Right lung (tissue), 5 donors: ENCODE results near the gene ZNF385C. TPM values are rescaled to one million over a fixed set of nuclear protein-coding genes. Genes with fewer than 3 reads are reported as not detected.

Experiments used
- DNase-seq, 2 donors: peaks; one replicate each; pipeline ENCODE4 v3.0.0-alpha.2; 2013
- polyA plus RNA-seq, 5 donors: library from polyadenylated mRNA; unstranded; fragments of 120-200 nt; gene quantifications; one replicate each; pipeline versions ENCODE4 v1.2.1 to v1.2.3, GENCODE V29; 2013; ENCODE audit warnings: inconsistent platforms in 1 of 5, low replicate concordance in 1 of 5; ENCODE audit not compliant: insufficient read length in 5 of 5, insufficient read depth in 1 of 5

Gene ZNF385C
- polyA plus RNA-seq, 5 donors = 2.6 to 3.9 (median 3.0) TPM

DNA sequence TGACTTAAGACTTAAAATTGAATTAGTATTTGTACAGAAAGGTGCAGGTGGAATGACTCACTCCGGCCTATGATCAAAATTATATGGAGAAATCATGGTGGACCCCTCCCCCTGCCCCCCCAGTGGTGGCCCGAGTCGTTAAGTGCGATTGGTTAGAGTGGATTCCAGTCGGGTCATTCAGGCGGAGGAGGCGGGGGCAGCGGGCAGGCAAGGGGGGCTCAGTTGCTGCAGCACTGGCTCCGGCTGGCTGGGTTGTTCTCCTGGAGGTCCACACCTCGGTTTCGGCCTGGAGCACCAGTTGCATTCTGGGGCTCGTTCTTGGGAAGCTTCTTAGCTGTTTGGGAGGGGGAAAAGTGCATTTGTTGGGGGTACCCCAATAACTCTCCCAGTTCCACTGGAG, 27.3 kb upstream of the ZNF385C start:
- no peak for DNase-seq

DNA sequence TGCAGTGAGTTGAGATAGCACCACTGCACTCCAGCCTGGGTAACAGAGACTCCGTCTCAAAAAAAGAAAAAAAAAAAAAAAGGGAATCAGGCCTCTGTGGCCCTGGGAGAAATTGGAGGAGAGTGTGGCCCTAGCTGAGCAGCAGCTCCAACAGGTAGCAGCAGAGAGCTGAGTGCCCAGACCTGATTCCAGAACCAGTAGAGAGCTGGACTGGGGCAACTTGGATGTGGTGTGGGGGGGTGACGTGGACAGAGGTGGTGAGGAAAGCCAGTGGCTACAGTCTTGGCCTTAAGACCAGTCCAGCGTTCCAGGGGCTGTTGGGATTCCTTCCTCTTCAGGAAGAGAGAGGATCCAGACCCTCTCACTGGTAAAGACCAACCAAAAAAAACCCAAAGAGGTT, 26.0 kb upstream of the ZNF385C start:
- DNase-seq = no peak

DNA sequence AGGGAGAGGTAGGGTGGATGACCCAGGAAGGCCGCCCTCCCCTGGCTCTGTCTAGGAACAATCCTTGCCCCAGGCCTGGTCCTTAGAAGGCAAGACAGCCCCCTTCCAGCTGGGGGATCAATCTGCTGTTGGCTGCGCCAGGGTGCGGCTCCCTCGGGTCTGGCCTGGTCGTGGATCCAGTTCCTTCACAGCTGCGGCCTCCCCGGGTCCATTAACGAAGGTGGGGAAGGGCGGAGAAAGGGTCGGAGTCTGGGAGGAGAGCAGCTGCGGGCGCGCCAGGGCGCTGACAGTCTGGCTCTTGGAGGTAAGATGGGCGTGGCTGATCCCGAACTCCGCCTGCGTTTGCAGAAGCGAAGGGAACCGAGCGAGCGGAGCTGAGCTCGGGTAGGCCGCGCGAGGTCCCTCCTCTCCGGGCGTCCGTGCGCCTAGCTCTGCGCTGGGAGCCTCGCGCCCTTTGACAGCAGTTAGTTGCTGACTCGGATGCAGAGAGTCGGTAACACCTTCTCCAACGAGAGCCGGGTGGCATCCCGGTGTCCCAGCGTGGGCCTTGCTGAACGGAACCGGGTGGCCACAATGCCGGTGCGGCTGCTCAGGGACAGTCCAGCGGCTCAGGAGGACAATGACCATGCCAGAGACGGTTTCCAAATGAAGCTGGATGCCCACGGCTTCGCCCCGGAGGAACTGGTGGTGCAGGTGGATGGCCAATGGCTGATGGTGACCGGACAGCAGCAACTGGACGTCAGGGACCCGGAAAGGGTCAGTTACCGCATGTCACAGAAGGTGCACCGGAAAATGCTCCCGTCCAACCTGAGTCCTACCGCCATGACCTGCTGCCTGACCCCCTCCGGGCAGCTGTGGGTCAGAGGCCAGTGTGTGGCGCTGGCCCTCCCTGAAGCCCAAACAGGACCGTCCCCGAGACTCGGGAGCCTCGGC, 24.4 kb upstream of the ZNF385C start, which contains the start of gene HSPB9:
Gene HSPB9, plus strand, starts transcription at position 434 of the 933 bp plus-strand sequence. Its CDS starts 47 bp downstream, at position 481.
- DNase-seq = no peak

DNA sequence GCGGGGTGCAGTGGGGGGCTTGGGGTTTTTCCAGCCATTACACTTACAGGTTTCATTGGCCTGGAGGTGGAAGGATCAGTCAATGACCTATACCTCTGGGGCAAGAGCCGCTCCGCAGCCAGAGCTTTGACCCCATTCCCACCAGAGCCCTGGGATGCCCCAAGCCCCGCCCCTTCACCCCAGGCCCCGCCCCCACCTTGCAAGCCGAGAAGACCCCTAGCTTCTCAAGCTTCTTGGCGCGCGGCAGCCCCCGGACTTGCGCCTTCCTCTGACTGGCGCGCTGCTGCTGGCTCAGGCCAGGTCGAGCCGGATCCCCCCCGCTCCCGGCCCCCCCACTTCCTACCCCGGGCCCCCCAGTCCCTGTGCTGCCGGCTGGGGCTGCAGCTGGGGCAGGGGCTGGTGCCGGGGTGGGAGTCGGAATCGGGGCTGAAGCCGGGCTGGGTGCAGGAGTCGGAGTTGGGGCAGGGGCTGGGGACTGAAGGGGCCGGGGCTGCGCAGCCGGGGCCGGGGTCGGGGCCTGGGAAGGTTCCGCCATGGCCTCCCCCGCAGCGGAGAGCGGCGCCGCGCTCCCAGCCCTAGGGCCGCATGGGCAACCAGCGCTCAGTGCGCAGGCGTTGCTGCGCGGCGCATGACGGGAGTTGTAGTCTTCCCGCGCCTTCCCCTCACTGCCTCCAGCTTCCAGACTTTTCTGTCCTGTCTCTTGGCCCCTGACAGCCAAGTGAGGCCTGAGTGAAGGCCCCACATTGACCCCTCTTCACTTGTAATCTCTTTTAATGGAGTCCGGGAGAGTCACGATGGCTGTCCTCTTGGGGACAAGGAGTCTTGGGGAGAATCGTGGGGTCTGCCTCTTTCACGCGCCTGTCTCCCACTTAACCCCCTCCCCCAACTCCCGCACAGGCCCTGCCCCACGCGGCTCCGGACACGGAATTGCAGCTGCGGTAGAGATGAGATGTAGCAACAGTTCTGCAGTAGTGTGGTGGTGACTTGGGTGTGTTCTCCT, 22.8 kb upstream of the ZNF385C start, which contains the start of gene KAT2A:
Gene KAT2A, minus strand, starts transcription at position 598 of the 1,000 bp plus-strand sequence. Its CDS starts 63 bp downstream, at position 535.
- peak; percentile 69 to 77 for DNase-seq

DNA sequence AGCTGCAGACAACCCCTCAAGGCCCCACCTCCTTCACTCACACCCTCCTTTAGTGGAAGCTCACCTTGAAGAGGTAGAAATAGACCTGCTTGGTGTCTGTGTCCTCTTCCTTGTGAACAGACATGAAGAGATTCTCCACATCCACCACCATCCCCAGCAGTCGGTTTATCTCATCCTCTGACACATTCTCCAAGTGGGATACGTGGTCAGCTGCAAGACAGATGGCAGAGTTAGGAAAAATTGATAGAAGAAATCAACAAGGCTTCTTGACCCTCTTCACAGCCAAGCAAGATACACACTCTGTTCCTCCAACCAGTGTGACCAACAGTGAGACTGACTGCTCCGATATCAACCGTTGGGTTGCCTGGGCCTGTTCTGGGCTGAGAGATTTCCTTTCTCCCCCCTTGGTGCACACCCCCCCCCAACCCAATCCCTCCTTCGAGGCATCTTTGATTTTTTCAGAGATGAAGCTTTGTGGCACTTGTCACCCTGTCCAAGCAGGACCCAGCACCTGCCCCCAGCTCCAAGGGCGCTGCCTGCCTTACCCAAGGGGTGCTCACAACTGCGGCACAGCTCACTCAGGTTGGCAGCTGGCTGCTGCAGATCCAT, 22.0 kb upstream of the ZNF385C start:
- DNase-seq = no peak

DNA sequence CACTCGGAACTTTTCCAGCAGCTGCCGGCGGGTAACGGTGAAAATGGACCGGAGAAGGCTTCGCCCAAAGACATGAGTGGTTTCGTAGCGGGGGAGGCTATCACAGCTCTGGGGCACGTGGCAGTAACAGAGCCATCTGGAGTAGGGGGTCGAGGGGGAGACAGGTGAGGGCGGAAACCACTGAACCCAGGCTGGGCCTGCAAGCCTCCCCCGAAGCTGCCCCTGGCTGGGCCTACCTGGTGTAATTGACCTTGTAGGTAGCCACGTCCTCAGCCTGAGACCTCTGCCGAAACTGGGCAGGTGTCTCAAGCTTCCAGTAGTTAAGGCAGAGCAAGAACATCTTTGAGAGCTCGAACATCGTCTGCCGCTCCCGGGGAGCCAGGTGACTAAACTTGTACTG, 21.0 kb upstream of the ZNF385C start:
- no peak for DNase-seq

DNA sequence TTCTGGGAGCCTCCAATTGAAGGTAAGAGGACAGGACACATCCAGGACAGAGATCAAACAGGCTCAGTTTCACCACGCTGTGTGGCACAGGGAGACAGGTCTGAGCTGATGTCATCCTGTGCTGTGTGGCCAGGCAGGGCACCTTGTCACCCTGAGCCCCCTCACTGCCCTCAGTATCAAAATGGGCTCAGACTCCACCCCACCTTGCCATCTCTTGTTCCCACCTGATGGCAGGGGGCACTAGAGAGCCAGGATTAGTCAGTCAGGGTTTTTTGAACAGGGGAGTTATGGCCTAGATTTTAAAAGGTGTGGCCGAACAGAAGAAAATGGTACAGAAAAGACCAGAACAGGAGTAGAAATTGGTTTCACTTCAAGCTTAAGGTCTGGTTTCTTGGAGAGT, 20.3 kb upstream of the ZNF385C start:
- DNase-seq = no peak

DNA sequence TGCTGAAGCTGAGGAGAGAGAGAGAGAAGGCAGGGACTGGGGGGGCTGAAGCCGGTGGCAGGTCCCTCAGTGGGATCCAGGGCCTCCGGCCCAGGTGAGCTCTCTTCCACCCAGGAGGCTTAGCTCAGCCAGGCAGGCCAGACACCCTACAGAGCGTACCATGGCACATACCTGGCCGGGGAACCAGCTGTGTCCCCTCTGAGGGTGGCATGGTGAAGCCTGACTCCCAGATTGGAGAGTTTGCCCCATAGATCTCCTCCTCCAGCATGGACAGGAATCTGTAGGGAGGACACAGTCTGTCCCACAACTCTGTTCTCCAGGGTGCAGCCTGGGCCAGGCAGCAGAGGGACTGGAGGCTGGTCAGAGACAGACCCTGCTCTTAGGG, 19.8 kb upstream of the ZNF385C start:
- no peak for DNase-seq

DNA sequence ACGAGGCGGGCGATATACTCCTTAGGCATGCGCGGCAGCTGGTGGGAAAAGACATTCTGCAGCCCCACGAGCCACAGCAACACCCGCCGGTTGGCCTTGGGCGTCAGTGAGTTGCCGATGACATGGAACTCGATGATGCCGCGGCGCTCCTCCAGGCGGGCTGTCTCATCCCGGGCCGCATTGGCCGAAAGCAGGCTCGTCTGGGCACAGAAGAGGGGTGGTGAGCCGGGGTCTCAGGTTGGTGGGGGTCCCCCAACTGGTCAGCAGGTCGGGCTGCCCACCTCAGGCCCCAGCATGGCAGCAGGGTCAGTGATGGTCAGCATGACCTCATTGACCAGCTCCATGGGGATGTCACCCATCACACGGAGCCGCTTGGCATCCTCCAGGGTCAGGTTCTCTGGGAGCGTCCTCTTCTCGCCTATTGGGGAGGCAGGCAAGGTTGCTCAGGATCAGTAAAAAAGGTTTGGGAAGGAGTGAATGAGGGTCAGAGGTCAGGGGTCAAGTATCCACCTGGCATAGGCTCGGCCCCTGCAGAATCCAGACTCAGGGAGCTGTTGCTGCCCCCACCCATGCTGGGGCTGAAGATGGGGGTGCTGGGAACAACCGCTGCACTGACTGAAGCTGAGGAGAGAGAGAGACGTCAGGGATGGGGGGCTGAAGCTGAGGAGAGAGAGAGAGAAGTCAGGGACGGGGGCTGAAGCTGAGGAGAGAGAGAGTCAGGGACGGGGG, 19.3 kb upstream of the ZNF385C start:
- no peak for DNase-seq

DNA sequence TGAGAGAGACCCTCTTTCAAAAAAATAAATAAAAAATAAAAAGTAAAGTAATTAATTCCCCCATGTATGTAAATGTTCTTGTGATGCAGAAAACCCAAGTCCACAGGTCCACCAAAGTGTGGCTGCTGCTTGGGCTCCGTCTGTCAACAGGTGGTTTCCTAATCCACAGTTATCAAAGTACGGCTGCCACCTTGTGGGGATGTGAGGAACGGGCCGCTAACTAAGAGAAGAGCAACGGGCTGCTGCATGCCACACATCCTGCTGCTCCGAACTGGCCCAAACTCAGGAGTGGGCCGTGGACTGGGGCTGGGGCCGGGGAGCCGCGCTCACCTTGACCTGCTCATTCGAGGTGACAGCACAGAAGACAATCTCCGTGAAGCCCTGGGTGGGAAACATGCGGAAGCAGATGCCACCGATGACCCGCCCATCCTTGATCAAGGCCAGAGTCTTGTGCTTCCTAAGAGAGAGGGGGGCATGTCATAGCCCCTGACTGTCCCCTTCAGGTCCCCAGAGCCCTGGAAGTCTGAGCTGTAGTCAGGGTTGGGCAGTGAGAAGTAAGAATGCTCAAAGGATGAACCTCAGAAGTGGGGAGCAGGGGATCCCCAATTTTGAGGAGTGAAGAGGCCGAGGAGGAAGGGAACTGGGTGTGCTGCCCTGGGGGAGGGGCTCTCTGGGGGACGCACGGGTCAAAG, 18.6 kb upstream of the ZNF385C start:
- peak; percentile 53 to 70 for DNase-seq

DNA sequence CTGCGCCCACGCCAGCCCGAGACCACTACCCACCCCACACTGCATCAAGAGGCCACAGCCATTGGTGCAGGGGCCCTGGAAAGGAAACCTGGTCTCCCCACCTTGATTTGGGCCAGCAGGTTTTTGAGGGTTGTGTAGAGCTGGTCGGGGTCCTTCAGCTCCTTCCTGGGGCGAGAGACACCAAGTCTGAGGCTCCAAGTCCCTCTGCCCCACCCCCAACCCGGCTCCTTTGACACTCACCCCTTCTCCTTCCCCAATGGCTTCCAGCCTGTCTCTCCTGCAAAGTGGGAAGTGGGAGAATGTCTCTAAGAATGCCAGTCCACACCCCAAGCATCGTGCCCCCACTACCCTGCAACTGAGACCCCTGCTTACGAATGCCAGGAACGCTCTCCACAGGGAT, 15.8 kb upstream of the ZNF385C start:
- DNase-seq = no peak

DNA sequence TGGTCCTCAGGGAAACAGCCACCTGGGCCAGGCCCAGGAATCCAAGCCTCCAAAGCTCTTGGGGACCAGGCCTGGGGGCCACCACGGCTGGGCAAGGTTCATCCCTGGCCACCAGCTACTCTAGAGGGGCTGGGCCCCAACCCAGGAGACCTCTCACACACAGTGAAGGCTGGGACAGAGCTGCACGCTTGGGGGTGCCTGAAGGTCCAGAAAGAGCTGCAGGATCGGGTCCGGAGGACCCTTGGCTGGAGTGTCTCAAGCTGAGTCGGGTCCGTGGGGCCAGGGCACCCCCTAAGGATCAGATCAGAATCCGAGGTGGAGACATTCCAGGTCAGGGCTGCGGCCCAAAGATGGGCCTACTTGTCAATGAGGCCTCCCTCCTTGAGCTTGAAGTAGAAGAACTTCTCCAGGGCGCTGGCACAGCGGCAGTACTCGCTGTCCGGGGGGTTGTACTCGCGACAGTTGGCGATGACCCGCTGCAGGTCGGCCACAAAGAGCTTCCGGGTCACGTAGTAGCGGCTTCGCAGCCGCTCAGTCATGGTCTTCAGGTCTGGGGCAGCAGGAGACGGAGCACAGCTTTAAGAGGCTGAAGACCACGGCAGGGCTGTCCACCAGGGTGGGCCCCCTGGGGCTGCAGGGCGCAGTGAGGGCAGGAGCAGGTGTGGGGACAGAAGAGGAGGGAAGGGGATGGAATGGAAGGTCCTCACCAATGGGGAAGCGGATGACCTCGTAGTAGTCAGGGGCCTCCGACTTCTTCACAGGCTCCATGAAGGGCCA, 15.2 kb upstream of the ZNF385C start:
- no peak for DNase-seq

DNA sequence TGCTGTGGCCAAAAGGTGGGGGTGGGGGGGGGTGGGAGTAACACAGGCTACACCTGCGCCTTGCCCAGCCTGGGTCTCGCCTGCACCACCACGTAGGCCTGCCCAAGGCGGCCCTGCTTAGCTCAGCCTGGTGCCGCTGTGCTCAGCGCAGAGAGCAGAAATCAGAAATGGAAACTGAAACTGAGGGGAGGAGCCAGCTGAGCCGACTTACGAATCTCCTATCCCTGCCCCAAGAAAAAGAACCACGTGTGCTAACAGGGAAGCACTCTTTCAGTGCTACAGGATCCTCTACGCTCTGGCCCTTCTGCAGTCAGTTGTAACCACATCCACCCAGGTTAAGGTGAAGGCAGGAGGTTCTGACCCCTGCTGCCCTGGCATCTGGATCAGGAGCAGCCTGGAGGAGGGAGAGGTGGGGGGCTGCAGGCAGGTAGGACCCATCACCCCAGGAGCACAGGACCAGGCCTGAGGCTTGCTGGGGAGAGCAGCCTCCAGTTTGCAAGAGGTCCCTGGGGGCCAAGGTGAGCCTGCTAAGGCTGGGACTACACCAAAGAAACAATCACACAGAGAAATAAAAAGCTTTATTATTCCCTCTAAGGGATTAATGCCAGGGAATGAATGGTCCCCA, 14.4 kb upstream of the ZNF385C start, which contains the start of gene DHX58:
Gene DHX58, minus strand, starts transcription at position 163 of the 625 bp plus-strand sequence. CDS start 822 bp downstream, outside the sequence.
- peak; percentile 72 to 75 for DNase-seq

DNA sequence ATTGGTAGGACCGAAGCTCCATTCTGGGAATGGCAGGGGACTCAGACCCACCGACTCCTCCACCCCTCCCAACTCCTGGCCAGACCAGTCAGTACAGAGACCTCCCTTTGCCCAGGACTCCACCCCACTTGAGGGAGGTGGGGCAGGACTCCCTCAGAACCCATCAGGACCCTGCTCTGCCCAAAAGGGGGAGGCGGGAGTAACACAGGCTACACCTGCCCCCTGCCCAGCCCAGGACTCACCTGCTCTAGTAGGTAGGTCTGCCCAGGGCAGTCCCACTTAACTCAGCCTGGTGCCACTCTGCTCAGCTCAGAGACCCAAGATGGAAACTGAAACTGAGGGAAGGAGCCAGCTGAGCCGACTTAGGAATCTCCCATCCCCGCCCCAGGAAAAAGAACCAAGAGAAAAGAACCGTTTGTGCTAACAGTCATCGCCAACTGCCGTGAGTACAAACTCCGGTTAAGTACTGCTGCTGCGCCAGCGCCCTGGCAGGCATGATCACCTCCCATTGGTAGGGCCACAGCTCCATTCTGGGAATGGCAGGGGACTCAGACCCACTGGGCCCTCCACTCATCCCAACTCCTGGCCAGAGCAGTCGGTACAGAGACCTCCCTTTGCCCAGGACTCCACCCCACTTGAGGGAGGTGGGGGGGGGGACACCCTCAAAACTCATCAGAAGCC, 13.7 kb upstream of the ZNF385C start:
- peak in 1 of 2 donors; percentile 24 for DNase-seq

DNA sequence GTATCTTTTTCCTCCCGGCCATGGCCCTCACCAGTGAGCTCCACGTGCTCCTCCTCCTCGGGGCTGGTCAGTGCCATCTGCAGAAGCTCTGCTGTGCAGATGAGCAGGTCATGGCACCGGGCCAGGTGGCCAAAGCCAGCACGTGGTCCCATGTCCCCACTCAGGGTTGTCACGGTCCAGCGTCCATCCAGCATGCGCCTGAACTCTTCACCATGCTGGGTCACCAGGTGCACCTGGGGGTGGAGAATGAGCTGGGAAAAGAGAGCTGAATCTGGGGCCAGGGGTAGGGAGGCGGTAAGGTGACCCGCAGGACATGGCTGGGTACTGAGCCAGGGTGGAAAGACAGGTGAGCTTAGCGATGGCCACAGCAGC, 13.0 kb upstream of the ZNF385C start:
- DNase-seq = no peak

DNA sequence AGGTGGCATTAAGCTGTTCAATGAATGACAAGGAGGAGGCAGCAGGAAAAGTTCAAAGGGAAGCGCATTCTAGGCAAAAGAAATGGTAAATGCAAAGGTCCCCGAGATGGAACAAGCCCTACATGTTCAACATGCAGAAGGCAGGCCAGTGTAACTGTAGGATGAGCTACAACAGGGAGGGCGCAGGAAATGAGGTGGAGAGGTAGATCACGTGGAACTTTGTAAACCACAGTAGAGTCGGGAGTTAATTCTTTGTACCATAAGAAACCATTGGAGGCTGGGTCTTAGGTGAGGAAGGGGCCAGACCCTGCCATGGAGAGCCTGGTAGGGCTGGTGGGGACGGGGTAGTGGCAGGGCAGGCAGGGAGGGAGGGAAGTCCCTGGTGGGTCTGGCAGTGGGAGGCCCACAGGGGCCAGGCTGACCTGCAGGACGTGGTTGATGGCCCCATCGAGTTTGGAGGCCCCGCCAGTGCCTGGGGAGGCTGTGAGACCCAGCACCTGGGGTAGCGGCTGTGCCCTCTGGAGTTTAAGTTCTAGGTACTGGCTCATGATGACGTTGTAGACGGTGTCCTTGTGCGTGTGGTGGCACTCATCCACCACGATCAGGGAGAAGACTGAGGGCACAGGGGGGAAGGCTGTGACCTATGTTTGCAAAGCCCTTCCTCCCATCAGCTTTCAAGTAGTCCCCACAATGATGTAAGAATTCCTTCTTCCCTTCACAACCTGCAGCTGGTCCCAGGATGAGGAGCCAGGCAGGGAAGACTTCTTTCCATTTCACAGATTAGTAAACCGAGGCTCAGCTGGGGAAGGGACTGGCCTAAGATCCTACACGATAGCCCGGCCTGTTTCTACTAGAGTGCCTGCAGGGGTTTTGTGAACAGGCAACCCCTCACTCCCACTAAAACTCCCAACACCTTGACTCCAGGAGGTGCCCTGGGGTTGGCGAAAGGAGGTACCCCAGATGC, 12.3 kb upstream of the ZNF385C start:
- no peak for DNase-seq

DNA sequence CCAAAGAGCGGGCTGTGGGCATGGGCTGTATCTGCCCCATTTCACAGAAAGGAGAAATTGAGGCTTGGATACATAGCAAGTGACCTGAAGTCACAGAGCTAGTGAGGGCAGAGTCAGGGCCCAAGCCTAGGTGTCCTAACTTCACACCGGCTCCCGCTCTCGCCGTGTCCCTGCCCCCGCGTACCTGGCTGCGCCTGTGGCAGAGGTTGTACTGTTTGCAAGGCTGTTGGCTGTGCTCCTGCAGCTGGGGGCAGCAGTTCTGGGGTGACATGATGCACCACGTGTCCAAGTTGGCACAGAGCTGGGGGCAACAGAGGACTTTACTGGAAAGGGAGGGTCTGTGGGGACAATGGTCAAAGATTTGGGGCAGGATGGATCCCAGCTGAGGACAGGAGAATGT, 10.8 kb upstream of the ZNF385C start:
- no peak for DNase-seq
